ENCODE measurements around the gene MME.
"Not testable (repeated sequence)": the region's sequence is repeated elsewhere in the genome, so short reads cannot be mapped to it uniquely, and the experiment has no call there.

The MME gene

GRCh38 chr3:155194973-155195957 is 115.1 kb downstream of the MME start:
- no peak for DNase-seq

DNA sequence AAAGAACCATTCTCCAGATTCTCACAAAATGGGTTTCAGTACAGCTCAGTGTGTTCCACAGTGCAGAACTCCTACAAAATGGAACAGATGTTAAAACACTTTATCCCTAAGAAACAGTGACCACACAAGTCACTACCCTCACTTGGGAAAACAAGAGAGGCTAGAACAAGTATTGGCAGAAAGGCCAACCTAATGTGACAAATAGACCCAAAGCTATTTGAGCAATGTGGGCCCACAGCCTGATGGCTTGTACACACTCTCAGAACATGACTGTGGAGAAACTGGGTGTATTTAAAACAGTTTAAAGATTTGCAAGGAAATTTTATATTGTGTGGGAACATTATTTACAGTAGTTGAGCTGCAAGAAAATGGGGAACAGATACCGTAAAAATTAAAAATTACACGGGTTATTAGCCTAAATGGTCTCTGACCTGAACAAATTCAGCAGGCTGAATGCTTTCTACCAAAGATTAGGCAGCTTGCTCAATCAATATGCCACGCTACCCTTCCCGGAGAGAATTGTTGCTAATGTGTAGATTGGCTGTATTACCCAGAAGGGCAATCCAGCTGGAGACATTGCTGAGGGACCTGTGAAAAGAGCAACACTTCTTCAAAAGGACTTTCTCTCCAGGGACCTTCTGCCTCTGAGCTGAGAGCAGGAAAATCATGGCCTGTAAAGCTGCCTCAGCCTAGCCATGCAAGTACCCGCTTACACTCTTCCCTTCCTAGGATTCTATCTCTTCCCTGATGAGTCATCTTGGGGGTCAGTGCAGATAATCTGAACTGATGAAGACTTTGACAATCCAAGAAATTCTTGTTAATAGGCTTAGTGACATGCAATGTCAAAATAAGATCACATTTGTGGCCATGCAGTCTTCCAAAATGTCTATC is 116.3 kb downstream of the MME start:
- DNase-seq, result no peak

GRCh38 chr3:155197786-155198185 is 117.7 kb downstream of the MME start:
- DNase-seq, result no peak

- no peak for DNase-seq
Measured at GRCh38 chr3:155202626-155203025, 122.5 kb downstream of the MME start.

- no peak for DNase-seq
Measured at GRCh38 chr3:155204851-155205250, 124.7 kb downstream of the MME start.

GRCh38 chr3:155208183-155208800 is 128.2 kb downstream of the MME start:
- no peak for DNase-seq

DNA sequence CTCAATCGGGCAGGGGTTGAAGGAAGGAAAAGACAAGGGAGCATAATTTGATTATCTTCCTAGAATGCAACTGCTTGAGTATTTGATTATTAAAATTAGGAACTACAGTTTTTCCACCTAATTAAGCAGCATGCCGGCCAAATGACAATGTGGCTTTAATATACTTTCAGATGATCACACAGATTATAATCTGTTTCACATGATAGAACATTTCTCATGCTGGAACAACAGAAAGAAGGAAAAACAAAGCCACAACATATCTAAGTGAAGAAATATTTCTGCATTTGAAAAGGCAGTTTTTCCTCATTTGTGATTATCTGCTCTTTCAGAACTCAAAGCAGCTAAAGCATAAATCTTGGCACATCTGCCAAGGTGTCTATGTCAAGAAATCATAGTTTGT is 130.6 kb downstream of the MME start:
- DNase-seq, result no peak

GRCh38 chr3:155211266-155211665 is 131.1 kb downstream of the MME start:
- no peak for DNase-seq

GRCh38 chr3:155211940-155212339 is 131.8 kb downstream of the MME start:
- DNase-seq, result no peak

DNA sequence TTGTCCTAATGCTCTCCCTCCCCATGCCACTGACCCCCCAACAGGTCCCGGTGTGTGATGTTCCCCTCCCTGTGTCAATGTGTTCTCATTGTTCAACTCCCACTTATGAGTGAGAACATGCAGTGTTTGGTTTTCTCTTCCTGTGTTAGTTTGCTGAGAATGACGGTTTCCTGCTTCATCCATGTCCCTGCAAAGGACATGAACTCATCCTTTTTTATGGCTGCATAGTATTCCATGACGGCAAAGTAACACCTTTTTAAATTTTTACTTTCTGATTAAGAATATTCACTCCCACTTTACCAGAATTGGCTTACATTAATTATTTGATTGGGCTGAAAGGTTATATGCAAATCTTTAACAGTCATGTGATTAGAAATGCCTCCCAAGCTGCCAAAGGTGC is 135.9 kb downstream of the MME start:
- DNase-seq, result not testable (repeated sequence)

DNA sequence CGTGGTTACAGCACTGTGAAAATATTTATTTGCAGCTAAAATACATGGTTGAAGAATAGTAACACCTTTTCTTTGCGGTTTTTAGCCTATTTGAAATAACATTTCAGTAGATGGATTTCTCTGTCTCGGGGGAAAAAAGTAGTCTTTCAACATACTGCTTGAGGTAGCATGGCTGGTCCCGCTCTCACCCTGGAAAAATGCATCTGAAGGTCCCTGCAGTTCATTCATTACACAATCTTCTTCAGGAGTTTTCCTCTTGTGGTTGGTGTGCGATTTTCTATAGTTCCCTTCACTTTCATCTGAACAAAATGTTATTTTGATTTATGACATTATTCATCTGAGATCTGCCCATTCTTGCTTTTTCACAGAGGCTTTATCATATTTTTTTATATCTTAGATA is 137.5 kb downstream of the MME start:
- no peak for DNase-seq

DNA sequence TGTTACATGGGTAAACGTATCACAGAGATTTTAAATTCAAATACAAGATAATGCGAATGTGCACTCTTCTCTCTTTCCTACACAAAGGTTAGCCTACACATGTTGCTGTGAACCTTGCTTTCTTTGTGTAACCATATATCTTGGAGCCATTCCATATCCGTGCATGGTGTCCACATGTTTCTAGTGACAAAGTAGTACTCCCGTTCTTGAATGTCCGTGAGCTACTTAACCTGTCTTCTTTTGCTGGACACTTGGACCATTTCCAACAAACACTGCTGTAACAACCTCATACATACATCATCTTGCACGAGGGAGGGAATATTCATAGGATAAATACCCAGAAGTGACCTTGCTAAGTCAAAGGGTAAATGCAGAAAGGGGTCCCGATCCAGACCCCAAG is 138.3 kb downstream of the MME start:
- DNase-seq, result no peak

DNA sequence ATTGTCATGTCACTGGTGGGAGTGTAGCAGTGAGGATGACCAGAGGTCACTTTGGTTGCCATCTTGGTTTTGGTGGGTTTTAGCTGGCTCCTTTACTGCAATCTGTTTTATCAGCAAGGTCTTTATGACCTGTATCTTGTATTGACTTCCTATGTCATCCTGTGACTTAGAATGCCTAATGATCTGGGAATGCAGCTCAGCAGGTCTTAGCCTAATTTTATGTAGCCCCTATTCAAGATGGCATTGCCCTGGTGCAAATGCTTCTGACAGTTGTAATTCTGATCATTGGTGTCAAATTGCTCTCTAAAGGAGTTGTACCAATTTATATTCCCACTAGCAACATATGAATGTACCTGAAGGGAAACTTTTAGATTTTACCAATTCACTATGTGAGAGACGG is 139.0 kb downstream of the MME start:
- DNase-seq, result no peak

GRCh38 chr3:155225417-155225816 is 145.3 kb downstream of the MME start:
- no peak for DNase-seq

DNA sequence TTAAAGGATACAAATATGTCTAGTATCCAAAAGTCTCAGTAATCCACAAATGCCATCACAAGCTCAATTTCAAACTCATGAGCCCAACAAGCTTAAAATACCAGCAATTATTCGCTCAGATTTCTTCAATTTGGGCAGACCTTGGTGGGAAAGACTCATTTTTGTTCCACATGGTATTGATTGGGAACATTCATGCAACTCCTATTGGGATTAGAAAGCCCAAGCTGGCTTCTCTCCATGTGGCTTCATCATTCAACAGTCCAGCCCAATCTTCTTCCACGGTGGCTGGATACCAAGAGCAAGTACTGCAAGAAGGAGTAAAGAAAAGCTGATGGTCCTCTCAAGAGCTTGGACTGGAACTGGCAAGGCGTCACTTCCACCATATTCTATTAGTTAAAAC is 147.0 kb downstream of the MME start:
- DNase-seq, result no peak

GRCh38 chr3:155228676-155229075 is 148.6 kb downstream of the MME start:
- DNase-seq, result no peak

GRCh38 chr3:155229086-155229485 is 149.0 kb downstream of the MME start:
- no peak for DNase-seq

DNA sequence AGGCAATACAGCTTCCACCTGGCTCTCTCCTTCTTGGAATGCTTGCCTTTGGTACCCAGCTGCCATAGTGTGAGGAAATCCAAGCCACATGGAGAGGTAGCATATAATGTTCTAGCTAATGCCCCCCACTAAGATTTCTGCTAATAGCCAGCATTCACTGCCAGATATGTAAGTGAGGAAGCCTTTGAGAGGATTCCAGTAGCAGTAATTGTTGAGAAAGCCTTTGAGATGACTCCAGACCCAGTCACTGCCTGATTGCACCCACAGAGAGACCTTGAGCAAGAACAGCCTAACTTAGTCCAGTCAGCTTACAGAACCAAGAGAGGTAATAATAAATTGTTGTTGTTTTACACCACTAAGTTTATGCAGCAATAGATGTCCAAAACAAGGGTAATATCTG is 150.3 kb downstream of the MME start:
- no peak for DNase-seq

DNA sequence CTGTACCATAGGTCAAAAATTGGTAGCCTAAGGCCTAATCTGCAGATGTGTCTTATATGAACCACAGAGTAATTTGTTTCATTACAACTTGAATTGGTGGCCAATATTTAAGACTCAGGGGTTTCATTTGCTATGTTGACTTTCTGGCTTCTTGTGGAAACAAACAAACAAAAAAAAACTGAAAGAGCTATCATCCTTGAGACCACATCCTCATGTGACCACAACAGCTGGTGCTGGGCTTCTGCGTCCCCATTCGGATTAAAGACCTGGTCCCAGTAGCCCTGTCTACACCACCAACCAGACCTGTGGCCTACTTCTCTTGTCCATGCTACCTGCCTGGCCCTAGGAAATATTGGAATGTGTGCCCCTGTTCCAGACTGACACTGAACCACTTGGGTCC is 151.7 kb downstream of the MME start:
- DNase-seq, result no peak

DNA sequence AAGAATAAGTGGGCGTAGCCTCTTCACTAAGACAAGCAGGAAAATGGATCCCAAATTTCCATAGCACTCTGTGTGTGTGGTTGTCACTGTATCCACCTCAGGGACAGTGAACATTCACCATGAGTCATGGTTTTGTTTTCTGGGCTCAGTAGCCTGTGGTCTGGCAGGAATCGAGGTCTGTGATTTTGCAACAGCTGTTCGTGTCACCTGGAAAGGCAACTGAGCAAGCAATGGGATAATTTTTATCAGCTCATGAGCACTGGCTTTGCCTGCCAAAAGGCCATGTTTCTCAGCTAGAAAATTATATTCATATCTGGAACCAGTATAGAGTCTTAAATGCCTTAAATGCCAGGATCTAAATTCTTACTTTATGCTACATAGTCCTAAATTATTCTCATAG is 152.5 kb downstream of the MME start:
- no peak for DNase-seq

GRCh38 chr3:155233213-155233612 is 153.1 kb downstream of the MME start:
- DNase-seq, result no peak
